Large intestine (tissue), 3 donors: ENCODE results near the gene DPM2. TPM values are rescaled to one million over a fixed set of nuclear protein-coding genes. Genes with fewer than 3 reads are reported as not detected.

Experiments
- DNase-seq, 2 donors: peaks; one replicate each; pipeline versions ENCODE4 v3.0.0 to v3.0.0-alpha.2; 2013
- H3K27ac ChIP-seq: one replicate; pipeline ENCODE4 v1.5.1; 2013; ENCODE audit warnings: low read length
- H3K27me3 ChIP-seq: 2 replicates; pipeline ENCODE4 v1.6.1; 2013; ENCODE audit warnings: low read length; ENCODE audit not compliant: control insufficient read depth, insufficient read depth
- H3K36me3 ChIP-seq: 2 replicates; pipeline ENCODE4 v1.6.1; 2013; ENCODE audit warnings: low read length; ENCODE audit not compliant: control insufficient read depth, insufficient read depth
- H3K4me1 ChIP-seq: one replicate; pipeline ENCODE4 v1.6.1; 2013; ENCODE audit warnings: low read length; ENCODE audit not compliant: control insufficient read depth, insufficient read depth
- H3K4me3 ChIP-seq: one replicate; pipeline ENCODE4 v1.5.1; 2013; ENCODE audit warnings: low read length
- H3K9me3 ChIP-seq: one replicate; pipeline ENCODE4 v1.6.1; 2013; ENCODE audit warnings: mild to moderate bottlenecking, low read depth, low read length, moderate library complexity; ENCODE audit not compliant: control insufficient read depth
- WGBS: methylation state at CpG from one replicate; pipeline ENCODE4 v1.1.5; 2013; ENCODE audit warnings: low lambda C conversion rate; ENCODE audit not compliant: insufficient coverage; 5-methylcytosine and 5-hydroxymethylcytosine counted together
- polyA plus RNA-seq: library from polyadenylated mRNA; unstranded; fragments of 120-200 nt; gene quantifications from one replicate; pipeline ENCODE4 v1.2.1, GENCODE V29; 2013

The DPM2 gene
- polyA plus RNA-seq, 1 donor: 33.2 TPM

DNA sequence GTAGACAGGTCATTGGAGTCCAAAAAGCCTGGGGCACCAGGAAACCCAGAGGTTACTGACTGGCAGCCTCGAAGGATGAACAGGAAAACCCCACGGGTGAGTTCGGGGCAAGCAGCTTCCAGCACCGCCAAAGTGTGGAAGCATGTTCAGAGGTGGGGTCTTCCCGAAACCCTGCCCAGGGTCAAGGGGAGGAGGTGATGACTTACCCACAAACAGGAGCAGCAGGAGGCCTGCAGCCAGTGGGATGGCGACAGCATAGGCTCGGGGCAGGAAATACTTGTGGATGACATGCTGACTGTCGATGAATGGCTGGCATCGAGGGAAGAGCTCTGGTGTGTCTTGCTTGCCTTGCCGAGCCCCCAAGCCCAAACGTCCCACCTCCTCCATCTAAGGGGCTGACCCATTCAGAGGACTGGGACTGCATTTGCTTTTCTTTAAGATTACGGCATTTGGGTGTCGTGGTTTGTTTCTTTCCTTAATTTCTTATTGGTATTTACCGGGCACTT, 1.3 kb downstream of the DPM2 start:
- H3K9me3 ChIP-seq: no peaks in the 10 kb centered on the region
- no CpG with 5 or more reads among the region's 14 CpGs for WGBS
- H3K4me1 ChIP-seq: peaks cover 16% of the 10 kb centered on the region
- peak overlapping the region; percentile 92 for H3K4me3 ChIP-seq
- no peak overlapping the region for H3K27ac ChIP-seq
- DNase-seq: no peak
- peaks cover 8% of the 10 kb centered on the region for H3K36me3 ChIP-seq
- H3K27me3 ChIP-seq: peaks cover 4% of the 10 kb centered on the region

DNA sequence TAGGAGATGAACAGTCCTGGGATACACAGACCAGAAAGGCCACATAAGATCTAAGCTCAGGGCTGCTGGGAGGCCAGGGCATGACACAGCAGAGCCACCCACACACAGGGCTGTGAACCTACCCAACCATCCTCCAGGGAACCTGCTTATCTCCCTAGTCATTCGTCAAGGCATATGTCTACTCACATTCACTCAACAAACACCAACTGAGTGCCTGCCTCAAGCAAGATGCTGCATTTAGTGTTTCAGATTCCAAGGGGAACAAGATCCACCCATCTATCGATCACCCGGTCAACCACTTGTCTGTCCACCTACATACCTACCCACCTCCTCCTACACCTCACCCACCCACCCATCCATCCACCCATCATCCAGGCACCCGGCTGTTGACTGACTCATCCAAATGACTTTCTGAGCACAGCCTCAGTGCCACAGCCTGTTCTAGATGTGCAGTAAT, 1.9 kb downstream of the DPM2 start:
- no peak for DNase-seq
- 83% methylated on average over 2 of the region's 4 CpGs for WGBS
- Histone ChIP-seq H3K27me3 (peaks cover 9% of the 10 kb centered on the region), H3K4me1 (peaks cover 17% of the 10 kb centered on the region), H3K9me3 (no peaks in the 10 kb centered on the region), H3K4me3 (no peak overlapping the region), H3K36me3 (peaks cover 8% of the 10 kb centered on the region), H3K27ac (no peak overlapping the region)

DNA sequence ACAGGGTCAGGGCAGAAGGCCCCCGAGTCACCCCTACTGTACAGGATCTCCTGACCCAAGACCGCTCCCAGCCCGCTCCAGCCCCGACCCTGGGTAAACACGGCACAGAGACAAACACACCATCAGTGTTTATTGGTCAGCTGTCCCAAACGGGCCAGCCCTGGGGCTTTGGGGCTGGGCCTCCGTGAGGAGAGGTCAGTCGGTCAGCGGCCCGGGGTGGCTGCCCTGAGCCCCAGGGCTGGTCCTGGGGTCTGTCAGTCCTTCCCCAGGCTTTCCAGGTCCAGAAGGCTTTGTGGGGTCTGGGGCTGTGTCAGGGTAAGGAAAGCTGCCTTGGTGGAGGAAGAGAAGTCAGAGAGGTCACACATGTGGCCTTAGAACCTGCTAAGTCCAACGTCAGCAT, 2.7 kb downstream of the DPM2 start:
- no peak overlapping the region for H3K4me3 ChIP-seq
- H3K27me3 ChIP-seq: peaks cover 17% of the 10 kb centered on the region
- 67% methylated on average over 1 of the region's 11 CpGs for WGBS
- DNase-seq: no peak
- no peaks in the 10 kb centered on the region for H3K9me3 ChIP-seq
- H3K36me3 ChIP-seq: peaks cover 6% of the 10 kb centered on the region
- H3K27ac ChIP-seq: no peak overlapping the region
- H3K4me1 ChIP-seq: peaks cover 18% of the 10 kb centered on the region

DNA sequence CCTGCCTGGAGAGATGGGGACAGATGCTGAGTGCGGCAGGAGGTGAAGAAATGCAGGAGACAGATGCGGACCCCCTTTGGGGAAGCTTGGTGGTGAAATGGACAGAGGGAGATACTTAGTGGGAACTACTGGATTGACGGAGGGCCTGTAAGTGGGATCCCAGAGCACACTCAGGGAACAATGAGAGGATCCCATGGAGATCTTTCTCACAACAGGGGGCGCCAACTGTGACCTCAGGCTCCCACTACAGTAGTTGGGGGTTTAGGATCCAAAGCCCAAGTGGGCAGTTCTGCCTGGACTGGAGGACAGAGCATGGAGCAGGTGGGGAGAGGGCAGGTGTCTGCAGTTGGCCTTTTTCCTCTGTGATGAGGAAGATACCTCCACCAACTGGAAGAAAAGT, 3.4 kb downstream of the DPM2 start:
- no peak overlapping the region for H3K4me3 ChIP-seq
- DNase-seq: no peak
- no peaks in the 10 kb centered on the region for H3K9me3 ChIP-seq
- H3K27me3 ChIP-seq: peaks cover 25% of the 10 kb centered on the region
- peaks cover 18% of the 10 kb centered on the region for H3K4me1 ChIP-seq
- H3K27ac ChIP-seq: no peak overlapping the region
- no CpG with 5 or more reads among the region's 4 CpGs for WGBS
- H3K36me3 ChIP-seq: peaks cover 3% of the 10 kb centered on the region

DNA sequence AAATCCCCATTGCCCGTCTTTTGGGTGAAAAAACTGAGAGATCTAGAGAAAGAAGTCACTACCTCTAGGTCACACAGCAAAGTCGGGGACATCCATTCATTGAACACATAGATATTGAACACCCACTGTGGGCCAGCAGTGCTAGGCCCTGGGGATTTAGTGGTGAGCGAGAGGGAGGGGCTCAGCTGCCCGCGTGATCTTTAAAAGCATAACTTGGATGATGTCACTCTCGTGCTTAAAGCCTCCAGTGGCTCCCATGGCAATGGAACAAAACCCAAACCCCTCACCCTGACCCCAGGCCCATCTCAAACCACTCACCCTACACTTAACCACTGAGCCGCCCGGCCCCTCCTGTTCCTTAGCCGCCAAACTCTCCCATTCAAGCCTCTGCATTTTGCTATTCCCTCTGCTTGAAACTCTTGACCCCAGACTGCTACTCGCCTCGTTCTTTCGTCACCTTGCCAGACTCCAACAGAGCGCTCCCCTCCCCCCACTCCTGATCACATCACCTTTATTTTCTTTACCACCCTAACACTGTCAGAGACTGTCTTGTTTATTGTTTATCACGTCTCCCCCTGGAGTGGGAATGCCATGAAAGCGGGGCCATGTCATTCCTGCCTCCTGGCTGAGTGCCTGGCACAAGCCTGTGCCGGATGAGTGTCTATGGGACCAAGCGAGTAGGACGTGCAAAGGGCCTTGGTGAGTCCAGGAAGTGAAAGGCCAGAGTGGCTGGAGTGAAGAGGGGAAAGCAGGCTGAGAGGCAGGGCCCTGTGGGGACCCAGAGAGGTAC, 6.4 kb downstream of the DPM2 start:
- Histone ChIP-seq H3K4me3 (peak overlapping the region; percentile 36), H3K36me3 (peaks cover 3% of the 10 kb centered on the region), H3K4me1 (peaks cover 25% of the 10 kb centered on the region), H3K27ac (no peak overlapping the region), H3K9me3 (peaks cover 3% of the 10 kb centered on the region), H3K27me3 (peaks cover 53% of the 10 kb centered on the region)
- DNase-seq: peak in 1 of 2 donors; percentile 42
- WGBS: 13% methylated on average over 4 of the region's 18 CpGs

DNA sequence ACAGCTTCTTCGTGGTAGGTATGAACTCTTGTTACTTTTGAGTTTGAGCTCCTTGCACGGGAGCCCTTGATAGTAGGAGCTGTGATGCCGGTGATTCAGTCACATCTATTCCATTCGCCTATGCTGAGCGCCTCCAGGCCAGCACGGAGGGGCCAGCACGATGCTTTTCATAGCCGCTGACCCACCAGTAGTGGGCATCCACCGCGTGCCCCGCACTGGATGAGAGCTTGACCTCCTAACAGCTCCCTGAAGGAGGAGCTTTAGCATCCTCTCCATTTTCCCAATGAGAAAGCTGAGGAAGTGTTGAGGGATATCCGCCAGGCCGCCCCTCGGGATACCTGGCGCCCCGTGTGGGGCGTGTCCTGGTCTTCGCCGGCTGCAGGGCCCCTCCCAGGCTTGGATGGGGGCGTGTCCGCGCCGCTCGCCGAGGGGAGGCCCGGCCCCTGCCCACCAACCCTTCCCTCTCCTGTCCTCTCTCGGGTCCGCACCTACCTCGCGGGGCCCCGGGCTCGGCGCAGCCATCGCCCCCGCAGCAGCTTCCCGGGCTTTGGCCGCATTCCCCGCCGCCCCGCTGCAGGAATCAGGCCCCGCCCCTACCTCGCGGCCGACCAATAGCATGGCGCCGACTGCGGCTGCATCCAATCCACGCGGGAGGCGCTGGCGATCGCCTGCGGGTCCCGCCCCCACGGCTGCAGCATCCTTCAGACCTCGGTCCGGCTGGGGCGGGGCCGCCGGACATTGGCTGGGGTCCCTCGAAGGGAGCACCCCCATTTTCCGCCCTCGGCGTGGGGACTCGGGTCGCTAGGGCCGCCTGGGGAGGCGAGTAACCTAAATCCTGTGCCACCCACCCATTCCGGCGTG, 7.2 kb downstream of the DPM2 start, which contains the start of gene PIP5KL1:
Gene PIP5KL1 (minus strand): TSS at position 547 of the 861 bp plus-strand sequence. CDS start 25 bp downstream, at position 522.
- Histone ChIP-seq H3K4me3 (peak within 1 kb of the TSS; percentile 43), H3K9me3 (peaks cover 3% of the 10 kb centered on the region), H3K36me3 (no peaks in the 10 kb centered on the region), H3K4me1 (peaks cover 25% of the 10 kb centered on the region), H3K27ac (no peak within 1 kb of the TSS), H3K27me3 (peaks cover 60% of the 10 kb centered on the region)
- WGBS: no CpG with 5 or more reads among the region's 70 CpGs
- peak in 1 of 2 donors; percentile 71 for DNase-seq

DNA sequence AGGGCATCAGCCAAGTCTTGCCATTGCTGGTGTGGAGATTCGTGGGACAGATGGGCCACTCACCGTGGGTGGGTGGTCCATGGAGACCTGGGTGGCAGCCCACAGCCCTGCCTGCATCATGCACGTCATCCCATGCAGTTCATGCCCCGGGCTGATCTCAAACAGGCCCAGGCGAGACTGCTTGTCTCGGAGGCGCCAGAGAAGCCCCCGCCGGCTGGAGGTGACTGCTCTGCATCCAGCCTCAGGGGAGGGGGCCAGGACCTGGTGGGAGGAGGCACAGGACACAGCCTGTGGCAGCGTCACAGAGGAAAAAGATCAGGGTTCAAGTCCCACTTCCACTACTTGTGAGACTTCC, 8.1 kb downstream of the DPM2 start:
- H3K9me3 ChIP-seq: peaks cover 3% of the 10 kb centered on the region
- peaks cover 25% of the 10 kb centered on the region for H3K4me1 ChIP-seq
- H3K27me3 ChIP-seq: peaks cover 67% of the 10 kb centered on the region
- no CpG with 5 or more reads among the region's 10 CpGs for WGBS
- H3K36me3 ChIP-seq: no peaks in the 10 kb centered on the region
- H3K4me3 ChIP-seq: no peak overlapping the region
- no peak overlapping the region for H3K27ac ChIP-seq
- no peak for DNase-seq

DNA sequence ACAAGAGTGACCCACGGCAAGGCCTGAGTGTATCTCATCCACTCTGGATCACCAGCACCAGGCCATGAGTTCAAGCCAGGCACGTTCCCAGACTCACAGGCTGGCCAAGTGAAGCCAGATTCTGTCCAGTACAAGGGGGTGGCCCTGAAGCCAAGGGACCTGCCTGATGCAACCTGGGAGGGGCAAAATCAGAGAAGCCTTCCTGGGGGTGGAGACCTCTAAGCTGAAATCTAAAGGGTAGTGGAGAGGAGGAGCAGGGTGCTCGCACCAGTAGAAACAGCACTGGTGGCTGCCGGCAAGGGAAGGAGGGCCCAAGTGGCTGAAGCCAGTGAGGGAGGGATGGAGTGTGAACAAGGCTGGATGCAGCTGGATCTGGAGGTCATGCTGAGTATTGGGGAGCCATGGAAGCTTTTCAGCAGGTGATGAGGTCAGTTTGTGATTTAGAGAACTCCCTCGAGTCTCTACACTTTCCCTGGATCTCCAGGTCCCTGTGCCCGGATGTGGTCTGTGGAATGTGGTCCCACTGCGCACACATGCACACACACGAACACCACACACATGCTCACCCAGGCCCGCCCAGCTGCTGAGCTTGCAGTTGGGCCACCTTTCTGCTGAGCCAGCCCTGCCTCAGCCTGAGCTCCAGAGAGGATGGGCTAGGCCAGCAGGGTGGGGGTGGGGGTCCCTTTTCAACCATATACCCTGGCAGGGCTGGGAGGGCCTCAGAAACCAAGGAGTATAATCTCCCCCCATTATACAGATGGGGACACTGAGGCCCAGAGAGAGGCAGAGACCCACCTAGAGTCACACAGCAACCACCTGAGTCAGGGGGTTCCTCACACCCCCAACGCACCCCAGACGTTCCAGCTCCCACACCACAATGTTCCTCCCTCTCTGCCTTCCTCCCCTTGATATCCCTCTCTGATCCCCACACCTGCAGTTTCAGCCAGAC, 8.7 kb downstream of the DPM2 start:
- Histone ChIP-seq H3K9me3 (peaks cover 3% of the 10 kb centered on the region), H3K36me3 (no peaks in the 10 kb centered on the region), H3K4me1 (peaks cover 25% of the 10 kb centered on the region), H3K4me3 (no peak overlapping the region), H3K27ac (no peak overlapping the region), H3K27me3 (peaks cover 69% of the 10 kb centered on the region)
- DNase-seq: no peak
- WGBS: no CpG with 5 or more reads among the region's 11 CpGs

DNA sequence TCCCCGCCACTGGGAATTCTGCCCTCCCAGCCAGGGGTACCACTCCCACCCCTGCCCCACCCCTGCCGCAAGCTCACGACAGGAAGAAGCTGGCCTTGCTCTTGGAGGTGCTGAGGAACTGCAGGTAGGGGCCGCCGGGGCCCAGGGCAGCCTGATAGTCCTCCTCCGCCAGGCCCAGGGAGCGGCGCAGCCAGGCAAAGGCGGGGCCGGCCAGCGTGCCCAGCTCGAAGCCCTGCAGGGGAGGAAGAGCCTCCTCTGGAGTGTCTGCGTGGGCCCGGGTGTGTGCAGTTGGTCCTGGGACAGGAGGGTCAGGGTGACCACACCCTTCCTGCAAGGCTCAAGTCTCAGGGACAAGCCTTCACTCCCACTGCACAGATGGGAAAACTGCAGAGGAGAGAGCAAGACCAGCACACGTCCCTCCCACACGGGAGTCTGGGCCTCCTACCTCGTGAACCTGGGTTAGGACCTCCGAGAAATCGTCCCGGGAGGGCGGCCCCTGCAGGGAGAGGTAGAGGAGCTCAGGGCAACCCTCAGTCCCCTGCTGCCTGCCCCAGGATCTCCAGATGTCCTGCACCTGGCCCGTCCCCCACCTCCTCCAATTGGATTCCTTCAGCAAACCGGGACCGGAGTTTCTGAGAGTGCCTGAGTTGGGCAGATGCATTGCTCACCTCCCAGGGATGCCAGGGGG, 9.5 kb downstream of the DPM2 start:
- no peaks in the 10 kb centered on the region for H3K36me3 ChIP-seq
- peaks cover 3% of the 10 kb centered on the region for H3K9me3 ChIP-seq
- no CpG with 5 or more reads among the region's 24 CpGs for WGBS
- H3K27ac ChIP-seq: no peak overlapping the region
- peak overlapping the region; percentile 23 for H3K4me3 ChIP-seq
- DNase-seq: no peak
- H3K27me3 ChIP-seq: peaks cover 77% of the 10 kb centered on the region
- peaks cover 25% of the 10 kb centered on the region for H3K4me1 ChIP-seq
